Peyer's patch (tissue), 4 donors: ENCODE results near the gene LRRFIP1. TPM values are rescaled to one million over a fixed set of nuclear protein-coding genes. Genes with fewer than 3 reads are reported as not detected.

ENCODE experiments used
- DNase-seq, 3 donors: peaks; one replicate each; pipeline ENCODE4 v3.0.0-alpha.2; 2017 to 2019
- H3K27ac ChIP-seq, 4 donors: fragments of 200-600 bp; sonication (generic); one replicate each; pipeline ENCODE4 v1.5.1; 2016 to 2019
- H3K27me3 ChIP-seq, 2 donors: fragments of 200-600 bp; sonication (generic); one replicate each; pipeline ENCODE4 v1.5.1; 2019
- H3K36me3 ChIP-seq, 3 donors: fragments of 200-600 bp; sonication (generic); one replicate each; pipeline ENCODE4 v1.5.1; 2016 to 2019
- H3K4me1 ChIP-seq, 4 donors: fragments of 200-600 bp; sonication (generic); one replicate each; pipeline ENCODE4 v1.5.1; 2016 to 2019
- H3K4me3 ChIP-seq, 4 donors: fragments of 200-600 bp; sonication (generic); 1 replicate in 3 of 4; 2 replicates in 1 of 4; pipeline ENCODE4 v1.5.1; 2016 to 2019; ENCODE audit warnings: mild to moderate bottlenecking in 1 of 4
- H3K9me3 ChIP-seq, 4 donors: fragments of 200-600 bp; sonication (generic); one replicate each; pipeline ENCODE4 v1.5.1; 2016 to 2019; ENCODE audit warnings: mild to moderate bottlenecking in 1 of 4
- CTCF ChIP-seq, 6 experiments: fragments of 450-650 bp in 4 of 6; fragments of 200-600 bp in 2 of 6; sonication (generic) in 1 of 6; IDR thresholded peaks; one replicate each; pipeline ENCODE4 v1.5.1; 2017 to 2019; ENCODE audit warnings: antibody characterized with exemption in 6 of 6, mild to moderate bottlenecking in 3 of 6, moderate library complexity in 1 of 6
- POLR2A ChIP-seq, 2 donors: fragments of 450-650 bp; IDR thresholded peaks; one replicate each; pipeline ENCODE4 v1.5.1; 2017; ENCODE audit warnings: antibody characterized with exemption in 2 of 2, mild to moderate bottlenecking in 2 of 2, moderate library complexity in 2 of 2
- total RNA-seq, 4 donors: library from RNA; depleted of rRNA; stranded (reverse); fragments of >200 nt; gene quantifications; one replicate each; pipeline ENCODE4 v1.1.0, GENCODE V29; 2016

The LRRFIP1 gene
- total RNA-seq, 4 donors from 2014 or later = 114 to 182 (median 135) TPM

DNA sequence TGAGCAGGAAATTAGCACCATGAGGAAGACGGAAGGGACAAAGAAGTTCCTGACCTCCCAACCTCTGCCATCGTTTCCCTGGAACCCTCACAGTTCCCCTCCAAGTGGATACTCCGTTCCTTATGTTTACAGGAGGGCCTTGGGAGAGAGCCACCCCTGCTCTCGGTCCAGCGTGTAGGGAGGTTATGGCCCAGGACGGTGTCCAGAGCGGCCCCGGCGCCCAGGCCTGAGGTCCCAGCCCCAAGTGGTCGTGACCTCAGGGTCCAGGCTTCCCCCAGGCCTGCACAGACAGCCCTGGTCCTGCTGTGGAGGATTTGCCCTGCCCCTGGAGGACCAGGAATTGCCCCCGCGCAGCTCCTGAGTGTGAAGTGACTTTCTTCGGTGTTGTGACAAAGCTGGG, 109.4 kb downstream of the LRRFIP1 start:
- H3K27ac ChIP-seq = peak overlapping the region in 1 of 4 donors; percentile 58
- no peak overlapping the region for H3K4me3 ChIP-seq
- no peak for DNase-seq
- peaks cover 0 to 13% (median 0%) of the 10 kb centered on the region in 3 donors for H3K36me3 ChIP-seq
- no peak for TF ChIP-seq POLR2A (IDR thresholded peaks at IDR 0.05)
- TF ChIP-seq CTCF (IDR thresholded peaks at IDR 0.05) = no peak
- no peaks in the 10 kb centered on the region for H3K9me3 ChIP-seq
- H3K4me1 ChIP-seq = peaks cover 0 to 43% (median 1%) of the 10 kb centered on the region in 4 donors
- no peaks in the 10 kb centered on the region for H3K27me3 ChIP-seq

DNA sequence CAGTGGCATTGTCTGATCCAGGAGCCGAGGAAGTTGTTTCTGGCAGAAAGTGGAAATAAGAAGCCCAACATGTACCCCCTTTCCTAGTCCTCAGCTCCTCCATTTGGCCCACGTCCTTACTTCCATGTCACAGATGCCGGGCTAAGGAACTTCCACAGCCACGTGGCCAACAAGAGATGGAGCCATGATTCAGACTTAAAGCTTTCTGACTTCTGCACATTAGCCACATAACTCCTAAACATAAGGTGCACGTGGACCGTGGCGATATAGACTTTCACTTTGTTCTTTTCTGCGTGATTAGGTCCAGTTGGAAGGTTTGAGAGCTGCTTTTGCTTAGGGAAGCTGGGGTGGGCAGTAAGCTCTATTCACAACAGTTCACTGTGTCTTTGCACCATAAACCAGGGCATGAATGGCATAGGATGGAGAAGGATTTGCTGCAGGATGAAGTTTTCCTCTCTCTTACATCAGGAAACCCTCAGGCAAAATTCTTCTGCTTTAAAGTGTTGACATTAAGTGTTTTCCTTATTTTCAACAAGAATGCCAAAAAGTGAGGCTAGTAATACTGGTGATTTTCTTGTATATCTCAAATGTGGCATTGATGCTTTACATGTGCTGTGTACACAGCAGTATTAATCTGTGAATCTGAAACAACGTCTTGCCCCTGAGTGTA, 109.9 kb downstream of the LRRFIP1 start:
- Histone ChIP-seq H3K27ac (no peak overlapping the region), H3K4me1 (peaks cover 0 to 41% (median 1%) of the 10 kb centered on the region in 4 donors), H3K27me3 (no peaks in the 10 kb centered on the region), H3K9me3 (no peaks in the 10 kb centered on the region), H3K36me3 (peaks cover 0 to 13% (median 0%) of the 10 kb centered on the region in 3 donors), H3K4me3 (no peak overlapping the region)
- no peak for DNase-seq
- no peak for TF ChIP-seq POLR2A (IDR thresholded peaks at IDR 0.05)
- no peak for TF ChIP-seq CTCF (IDR thresholded peaks at IDR 0.05)

DNA sequence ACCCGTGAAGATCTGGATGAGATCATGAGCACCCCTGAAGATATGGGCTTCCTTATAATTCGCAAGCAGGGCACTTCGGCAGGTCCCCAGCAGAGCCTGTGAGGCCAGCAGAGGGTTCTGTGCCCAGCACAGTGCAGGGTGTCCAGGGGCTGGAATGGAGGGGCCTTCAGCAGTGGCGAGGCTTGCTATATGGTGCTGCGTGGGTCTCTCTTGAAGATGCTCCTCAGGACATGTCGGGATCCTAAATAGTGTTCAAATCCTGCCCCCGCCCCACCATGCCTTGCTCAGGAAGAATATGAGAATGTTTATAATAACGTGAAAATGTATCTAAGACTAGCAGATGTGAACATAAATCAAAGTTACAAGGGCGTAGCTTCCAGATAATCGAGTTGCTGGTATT, 110.9 kb downstream of the LRRFIP1 start:
- peaks cover 0 to 13% (median 0%) of the 10 kb centered on the region in 3 donors for H3K36me3 ChIP-seq
- no peaks in the 10 kb centered on the region for H3K9me3 ChIP-seq
- H3K4me3 ChIP-seq = no peak overlapping the region
- H3K27me3 ChIP-seq = no peaks in the 10 kb centered on the region
- DNase-seq = no peak
- H3K4me1 ChIP-seq = peaks cover 0 to 46% (median 1%) of the 10 kb centered on the region in 4 donors
- TF ChIP-seq POLR2A (IDR thresholded peaks at IDR 0.05) = no peak
- TF ChIP-seq CTCF (IDR thresholded peaks at IDR 0.05) = no peak
- H3K27ac ChIP-seq = peak overlapping the region in 1 of 4 donors; percentile 60

GRCh38 chr2:237739101-237739500, 111.7 kb downstream of the LRRFIP1 start:
- TF ChIP-seq CTCF (IDR thresholded peaks at IDR 0.05) (no peak), POLR2A (IDR thresholded peaks at IDR 0.05) (no peak)
- DNase-seq = no peak
- Histone ChIP-seq H3K27me3 (no peaks in the 10 kb centered on the region), H3K36me3 (peaks cover 0 to 13% (median 0%) of the 10 kb centered on the region in 3 donors), H3K9me3 (no peaks in the 10 kb centered on the region), H3K27ac (peak overlapping the region in 2 of 4 donors; percentile 10 to 60), H3K4me1 (peaks cover 0 to 44% (median 1%) of the 10 kb centered on the region in 4 donors), H3K4me3 (no peak overlapping the region)

DNA sequence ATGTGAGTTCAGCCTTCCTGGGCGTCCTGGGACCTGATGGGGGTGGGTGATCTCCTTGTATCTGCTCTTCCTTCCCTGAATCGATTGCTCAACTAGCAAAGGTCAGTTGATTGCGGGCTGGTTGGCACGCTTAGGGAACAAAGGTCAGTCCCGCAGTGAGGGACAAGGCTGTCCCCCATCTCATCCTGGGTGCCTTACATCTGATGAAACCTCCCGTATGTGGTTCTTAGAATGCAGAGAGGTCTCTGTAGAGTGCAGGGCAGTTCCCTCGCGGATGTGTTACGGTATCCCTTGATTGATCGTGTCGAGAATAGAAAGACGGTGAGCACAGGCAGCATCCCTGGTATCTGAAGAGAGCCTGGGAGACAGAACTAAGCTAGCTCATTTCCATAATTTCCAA, 114.8 kb downstream of the LRRFIP1 start:
- H3K27ac ChIP-seq = peak overlapping the region in 2 of 4 donors; percentile 50 to 84
- TF ChIP-seq CTCF (IDR thresholded peaks at IDR 0.05) (no peak), POLR2A (IDR thresholded peaks at IDR 0.05) (no peak)

More for the DNA sequence above, 114.8 kb downstream of the LRRFIP1 start:
- Histone ChIP-seq H3K27me3 (no peaks in the 10 kb centered on the region), H3K9me3 (no peaks in the 10 kb centered on the region), H3K36me3 (peaks cover 0 to 16% (median 0%) of the 10 kb centered on the region in 3 donors), H3K4me3 (no peak overlapping the region), H3K4me1 (peaks cover 0 to 42% (median 1%) of the 10 kb centered on the region in 4 donors)
- DNase-seq = peak in 2 of 3 donors; percentile 70 to 73
